ENCODE data around the gene CHST11.

DNA sequence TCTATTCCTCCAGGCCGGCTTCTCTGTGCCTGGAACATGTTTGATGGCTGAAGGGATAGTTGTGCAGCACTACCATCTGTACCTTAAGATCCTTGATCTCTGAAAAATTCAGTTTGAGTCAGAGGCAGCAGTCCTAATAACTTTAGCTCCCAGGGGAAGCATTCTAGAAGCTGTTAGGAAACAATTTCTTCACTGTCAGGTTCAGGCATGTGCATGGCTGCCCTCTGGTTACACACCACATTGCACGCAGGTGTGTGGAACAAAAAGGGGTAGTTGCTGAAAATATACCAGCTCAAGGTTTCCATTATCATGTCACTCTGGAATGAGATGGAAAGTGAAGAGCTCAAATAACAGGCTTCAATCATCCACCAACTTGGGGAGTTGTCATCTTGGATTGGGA, 80.1 kb downstream of the CHST11 start:
- TF ChIP-seq, protein P1, sequence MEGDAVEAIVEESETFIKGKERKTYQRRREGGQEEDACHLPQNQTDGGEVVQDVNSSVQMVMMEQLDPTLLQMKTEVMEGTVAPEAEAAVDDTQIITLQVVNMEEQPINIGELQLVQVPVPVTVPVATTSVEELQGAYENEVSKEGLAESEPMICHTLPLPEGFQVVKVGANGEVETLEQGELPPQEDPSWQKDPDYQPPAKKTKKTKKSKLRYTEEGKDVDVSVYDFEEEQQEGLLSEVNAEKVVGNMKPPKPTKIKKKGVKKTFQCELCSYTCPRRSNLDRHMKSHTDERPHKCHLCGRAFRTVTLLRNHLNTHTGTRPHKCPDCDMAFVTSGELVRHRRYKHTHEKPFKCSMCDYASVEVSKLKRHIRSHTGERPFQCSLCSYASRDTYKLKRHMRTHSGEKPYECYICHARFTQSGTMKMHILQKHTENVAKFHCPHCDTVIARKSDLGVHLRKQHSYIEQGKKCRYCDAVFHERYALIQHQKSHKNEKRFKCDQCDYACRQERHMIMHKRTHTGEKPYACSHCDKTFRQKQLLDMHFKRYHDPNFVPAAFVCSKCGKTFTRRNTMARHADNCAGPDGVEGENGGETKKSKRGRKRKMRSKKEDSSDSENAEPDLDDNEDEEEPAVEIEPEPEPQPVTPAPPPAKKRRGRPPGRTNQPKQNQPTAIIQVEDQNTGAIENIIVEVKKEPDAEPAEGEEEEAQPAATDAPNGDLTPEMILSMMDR (IDR thresholded peaks at IDR 0.05): no peak
- TF ChIP-seq POLR2A (IDR thresholded peaks at IDR 0.05): no peak

Data from sigmoid colon (tissue), 3 donors.